ENCODE measurements around the gene IL13. TPM values are rescaled to one million over a fixed set of nuclear protein-coding genes. Genes with fewer than 3 reads are reported as not detected.

Gene IL13
- total and polyA plus RNA-seq, 10 of the 15 experiments (the other 5 are each of a cell fraction or from before 2014, with no cell fraction given) = 0.06 to 0.40 (median 0.11) TPM; not detected in 6

GRCh38 chr5:132679166-132679565 lies 21.2 kb downstream of the IL13 start (continued):
- TF ChIP-seq, protein P1, sequence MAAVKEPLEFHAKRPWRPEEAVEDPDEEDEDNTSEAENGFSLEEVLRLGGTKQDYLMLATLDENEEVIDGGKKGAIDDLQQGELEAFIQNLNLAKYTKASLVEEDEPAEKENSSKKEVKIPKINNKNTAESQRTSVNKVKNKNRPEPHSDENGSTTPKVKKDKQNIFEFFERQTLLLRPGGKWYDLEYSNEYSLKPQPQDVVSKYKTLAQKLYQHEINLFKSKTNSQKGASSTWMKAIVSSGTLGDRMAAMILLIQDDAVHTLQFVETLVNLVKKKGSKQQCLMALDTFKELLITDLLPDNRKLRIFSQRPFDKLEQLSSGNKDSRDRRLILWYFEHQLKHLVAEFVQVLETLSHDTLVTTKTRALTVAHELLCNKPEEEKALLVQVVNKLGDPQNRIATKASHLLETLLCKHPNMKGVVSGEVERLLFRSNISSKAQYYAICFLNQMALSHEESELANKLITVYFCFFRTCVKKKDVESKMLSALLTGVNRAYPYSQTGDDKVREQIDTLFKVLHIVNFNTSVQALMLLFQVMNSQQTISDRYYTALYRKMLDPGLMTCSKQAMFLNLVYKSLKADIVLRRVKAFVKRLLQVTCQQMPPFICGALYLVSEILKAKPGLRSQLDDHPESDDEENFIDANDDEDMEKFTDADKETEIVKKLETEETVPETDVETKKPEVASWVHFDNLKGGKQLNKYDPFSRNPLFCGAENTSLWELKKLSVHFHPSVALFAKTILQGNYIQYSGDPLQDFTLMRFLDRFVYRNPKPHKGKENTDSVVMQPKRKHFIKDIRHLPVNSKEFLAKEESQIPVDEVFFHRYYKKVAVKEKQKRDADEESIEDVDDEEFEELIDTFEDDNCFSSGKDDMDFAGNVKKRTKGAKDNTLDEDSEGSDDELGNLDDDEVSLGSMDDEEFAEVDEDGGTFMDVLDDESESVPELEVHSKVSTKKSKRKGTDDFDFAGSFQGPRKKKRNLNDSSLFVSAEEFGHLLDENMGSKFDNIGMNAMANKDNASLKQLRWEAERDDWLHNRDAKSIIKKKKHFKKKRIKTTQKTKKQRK (IDR thresholded peaks at IDR 0.05; ENCODE audit: low read depth, low read length) = no peak
- no peak for TF ChIP-seq ZBTB33 (IDR thresholded peaks at IDR 0.05)
- TF ChIP-seq FOS (IDR thresholded peaks at IDR 0.05; ENCODE audit: borderline replicate concordance, extremely low read depth, insufficient read length) = no peak
- TF ChIP-seq RUNX3 (IDR thresholded peaks at IDR 0.05; ENCODE audit: low read length) = no peak
- no peak for TF ChIP-seq RAD51 (IDR thresholded peaks at IDR 0.05)

DNA sequence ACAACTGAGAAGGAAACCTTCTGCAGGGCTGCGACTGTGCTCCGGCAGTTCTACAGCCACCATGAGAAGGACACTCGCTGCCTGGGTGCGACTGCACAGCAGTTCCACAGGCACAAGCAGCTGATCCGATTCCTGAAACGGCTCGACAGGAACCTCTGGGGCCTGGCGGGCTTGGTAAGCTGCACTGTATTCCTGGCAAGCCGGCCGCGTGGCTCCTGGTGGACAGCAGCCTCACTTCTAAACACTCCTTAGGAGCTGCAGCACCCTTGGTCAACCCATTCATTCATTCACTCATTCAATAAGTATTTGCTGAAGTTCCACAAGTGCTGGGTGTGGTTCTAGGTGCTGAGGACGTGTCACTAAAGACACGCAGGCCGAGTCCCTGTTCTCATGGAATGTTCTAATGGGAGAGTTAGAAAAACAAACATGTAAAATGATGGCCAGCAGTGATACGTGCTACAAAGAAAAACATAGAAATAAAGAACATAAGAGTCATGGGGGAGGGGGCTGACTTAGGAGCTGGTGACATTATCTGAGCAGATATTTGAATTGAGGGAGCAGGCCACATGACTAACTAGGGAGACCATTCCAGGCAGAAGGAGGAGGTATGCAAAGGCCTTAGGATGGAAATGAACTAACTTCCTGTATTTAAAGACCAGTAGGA lies 21.9 kb downstream of the IL13 start:
- in situ Hi-C loops (cut with MboI) (no loop called here), intact Hi-C loops (cut with micrococcal nuclease; ENCODE audit: unreplicated experiment) (no loop called here)
- BruUV-seq (replicated peaks) = no TSS peak
- ATAC-seq (no peak), FAIRE-seq (no peak), DNase-seq (ENCODE audit: low read depth, low spot score) (no peak)
- Histone ChIP-seq H3K27ac (ENCODE audit: control insufficient read depth, insufficient read depth) (no peak overlapping the region), H4K20me1 (ENCODE audit: control insufficient read depth, insufficient read depth) (no peaks in the 10 kb centered on the region), H3K4me3 (no peak overlapping the region), H3K79me2 (ENCODE audit: control insufficient read depth, insufficient read depth, low read length) (no peaks in the 10 kb centered on the region), H3K9me3 (replicated peaks; ENCODE audit: control insufficient read depth, insufficient read depth, low read length) (no peaks in the 10 kb centered on the region), H3K4me2 (ENCODE audit: control insufficient read depth, insufficient read depth) (no peak overlapping the region), H2AFZ (ENCODE audit: control insufficient read depth, low read depth, low read length) (no peak overlapping the region), H3K27me3 (replicated peaks in 1 of 2; ENCODE audit: control insufficient read depth in 2 of 2, insufficient read depth in 2 of 2, low read length in 1 of 2) (no peaks in the 10 kb centered on the region), H3K36me3 (ENCODE audit: control insufficient read depth in 2 of 2, insufficient read depth in 2 of 2, low read length in 1 of 2) (no peaks in the 10 kb centered on the region), H3K4me1 (ENCODE audit: control insufficient read depth, insufficient read depth, low read length) (peaks cover 14% of the 10 kb centered on the region), H3K9ac (ENCODE audit: control insufficient read depth, insufficient read depth, low read length) (no peak overlapping the region)
- SMC1A ChIA-PET (ENCODE audit: uncharacterized antibody, unreplicated experiment) = interaction anchor here (0.9 to 11.4 kb wide), 4 partner anchors 8 to 23 kb away, joined by 3 to 156 read pairs (median 60); partner anchors contain the start of gene IL13
- CTCF ChIA-PET = interaction anchor here (1.5 to 2.6 kb wide), 2 partner anchors 10 to 36 kb away, joined by 4 to 7 read pairs; no protein-coding TSS in a partner anchor
- POLR2A ChIA-PET = interaction anchor here (0.6 to 11.2 kb wide), 2 partner anchors 17 to 34 kb away, joined by 3 to 118 read pairs; partner anchors contain the start of gene IL13
- RAD21 ChIA-PET (ENCODE audit: unreplicated experiment) = interaction anchor here (1.2 to 7.7 kb wide), 3 partner anchors 9 to 57 kb away, joined by 4 to 148 read pairs (median 5); partner anchors contain the start of gene KIF3A
- 94% methylated on average over 15 of the region's 15 CpGs for WGBS (ENCODE audit: insufficient coverage, insufficient replicate concordance, low lambda C conversion rate, missing lambda C conversion rate)
- TF ChIP-seq IKZF2 (IDR thresholded peaks at IDR 0.05) = no peak
- no peak for TF ChIP-seq PAX8 (IDR thresholded peaks at IDR 0.05)
- TF ChIP-seq ASH2L (IDR thresholded peaks at IDR 0.05; ENCODE audit: borderline replicate concordance, low read depth) = no peak
- TF ChIP-seq MYB (IDR thresholded peaks at IDR 0.05; ENCODE audit: borderline replicate concordance, low read depth, low read length) = no peak
- TF ChIP-seq, protein P2, sequence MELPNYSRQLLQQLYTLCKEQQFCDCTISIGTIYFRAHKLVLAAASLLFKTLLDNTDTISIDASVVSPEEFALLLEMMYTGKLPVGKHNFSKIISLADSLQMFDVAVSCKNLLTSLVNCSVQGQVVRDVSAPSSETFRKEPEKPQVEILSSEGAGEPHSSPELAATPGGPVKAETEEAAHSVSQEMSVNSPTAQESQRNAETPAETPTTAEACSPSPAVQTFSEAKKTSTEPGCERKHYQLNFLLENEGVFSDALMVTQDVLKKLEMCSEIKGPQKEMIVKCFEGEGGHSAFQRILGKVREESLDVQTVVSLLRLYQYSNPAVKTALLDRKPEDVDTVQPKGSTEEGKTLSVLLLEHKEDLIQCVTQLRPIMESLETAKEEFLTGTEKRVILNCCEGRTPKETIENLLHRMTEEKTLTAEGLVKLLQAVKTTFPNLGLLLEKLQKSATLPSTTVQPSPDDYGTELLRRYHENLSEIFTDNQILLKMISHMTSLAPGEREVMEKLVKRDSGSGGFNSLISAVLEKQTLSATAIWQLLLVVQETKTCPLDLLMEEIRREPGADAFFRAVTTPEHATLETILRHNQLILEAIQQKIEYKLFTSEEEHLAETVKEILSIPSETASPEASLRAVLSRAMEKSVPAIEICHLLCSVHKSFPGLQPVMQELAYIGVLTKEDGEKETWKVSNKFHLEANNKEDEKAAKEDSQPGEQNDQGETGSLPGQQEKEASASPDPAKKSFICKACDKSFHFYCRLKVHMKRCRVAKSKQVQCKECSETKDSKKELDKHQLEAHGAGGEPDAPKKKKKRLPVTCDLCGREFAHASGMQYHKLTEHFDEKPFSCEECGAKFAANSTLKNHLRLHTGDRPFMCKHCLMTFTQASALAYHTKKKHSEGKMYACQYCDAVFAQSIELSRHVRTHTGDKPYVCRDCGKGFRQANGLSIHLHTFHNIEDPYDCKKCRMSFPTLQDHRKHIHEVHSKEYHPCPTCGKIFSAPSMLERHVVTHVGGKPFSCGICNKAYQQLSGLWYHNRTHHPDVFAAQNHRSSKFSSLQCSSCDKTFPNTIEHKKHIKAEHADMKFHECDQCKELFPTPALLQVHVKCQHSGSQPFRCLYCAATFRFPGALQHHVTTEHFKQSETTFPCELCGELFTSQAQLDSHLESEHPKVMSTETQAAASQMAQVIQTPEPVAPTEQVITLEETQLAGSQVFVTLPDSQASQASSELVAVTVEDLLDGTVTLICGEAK (IDR thresholded peaks at IDR 0.05; ENCODE audit: borderline replicate concordance) = no peak
- TF ChIP-seq HDAC6 (IDR thresholded peaks at IDR 0.05; ENCODE audit: unreplicated experiment) = no peak

Data from GM12878 (cell line).